ACHN (cell line): ENCODE data around the gene ARHGEF10L.

Experiments used
- DNase-seq: peaks from one replicate; pipeline ENCODE4 v3.0.0-alpha.2; 2015
- in situ Hi-C: cut with HindIII; loops from 2 replicates; pipeline ENCODE4 v1.10.0; 2017; ENCODE audit warnings: low sequenced_read_pairs, low pct_ligation_motif_present, low pct_unique_long_range_greater_than_20kb

The ARHGEF10L gene

DNA sequence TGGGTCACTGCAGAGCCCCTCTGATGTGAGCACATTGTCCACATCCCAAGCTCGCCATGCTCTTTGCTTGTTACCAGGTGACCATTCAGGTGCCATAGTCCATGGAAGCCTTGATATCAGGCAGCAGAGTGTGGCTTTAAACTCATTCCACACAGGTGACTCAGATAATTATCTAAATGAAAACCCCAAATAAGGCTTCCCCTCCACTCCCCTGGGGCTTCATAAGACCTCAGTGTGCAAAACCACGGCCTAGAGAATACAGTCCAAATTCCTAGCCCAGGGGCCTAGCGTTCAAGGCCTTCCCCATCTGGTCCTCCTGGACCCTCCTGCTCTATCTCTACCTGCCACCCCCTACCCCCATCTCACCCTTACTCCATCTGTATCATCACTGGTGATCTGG lies 97.1 kb downstream of the ARHGEF10L start:
- in situ Hi-C loops, result no loop called here
- DNase-seq, result no peak

DNA sequence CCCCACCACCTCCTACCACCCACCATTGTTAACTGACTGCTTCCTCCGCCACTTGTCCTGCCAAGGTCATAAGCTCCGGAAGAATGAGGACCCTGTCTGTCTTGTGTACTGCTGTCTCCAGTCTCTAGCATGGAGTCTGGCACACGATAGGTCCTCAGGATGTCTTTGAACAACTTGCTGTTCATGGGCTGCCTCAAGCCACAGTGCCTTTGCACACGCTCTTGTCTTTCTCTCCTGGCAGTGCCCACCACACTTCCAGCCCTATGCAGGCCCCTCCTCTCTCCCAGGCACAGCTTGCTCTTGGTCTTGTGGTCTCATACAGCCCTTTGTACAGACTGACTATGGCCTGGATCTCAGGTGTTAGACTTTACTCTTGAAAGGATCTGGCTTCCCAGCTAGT lies 97.6 kb downstream of the ARHGEF10L start:
- in situ Hi-C loops, result no loop called here
- no peak for DNase-seq

DNA sequence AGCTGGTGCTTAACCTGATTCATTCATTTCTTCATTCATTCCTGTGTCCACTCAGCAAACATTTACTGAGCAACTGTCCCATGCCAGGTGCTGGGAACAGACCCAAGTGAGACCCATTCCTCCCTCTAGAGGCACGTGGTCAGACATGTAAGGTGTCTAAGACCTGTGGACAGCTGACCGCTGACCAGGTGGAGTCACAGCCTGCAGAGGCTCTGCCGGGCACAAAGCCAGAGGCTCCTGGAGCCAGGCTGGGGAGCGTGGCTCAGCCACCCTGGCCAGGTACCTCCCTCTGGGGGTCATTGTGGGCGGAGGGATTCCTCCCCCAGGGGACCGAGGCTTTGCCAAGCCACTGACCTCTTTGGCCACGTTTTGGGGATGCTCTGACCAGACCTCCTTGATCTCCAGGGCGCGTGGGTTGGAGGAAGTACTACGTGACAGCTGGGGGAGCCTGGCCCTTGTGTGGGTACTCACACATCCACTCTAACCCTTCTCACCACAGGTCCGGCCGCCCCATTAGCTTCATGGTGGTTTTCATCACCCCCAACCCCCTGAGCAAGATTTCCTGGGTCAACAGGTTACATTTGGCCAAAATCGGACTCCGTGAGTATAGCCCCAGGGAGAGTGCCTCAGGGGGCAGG lies 100.3 kb downstream of the ARHGEF10L start:
- in situ Hi-C loops, result no loop called here
- no peak for DNase-seq

DNA sequence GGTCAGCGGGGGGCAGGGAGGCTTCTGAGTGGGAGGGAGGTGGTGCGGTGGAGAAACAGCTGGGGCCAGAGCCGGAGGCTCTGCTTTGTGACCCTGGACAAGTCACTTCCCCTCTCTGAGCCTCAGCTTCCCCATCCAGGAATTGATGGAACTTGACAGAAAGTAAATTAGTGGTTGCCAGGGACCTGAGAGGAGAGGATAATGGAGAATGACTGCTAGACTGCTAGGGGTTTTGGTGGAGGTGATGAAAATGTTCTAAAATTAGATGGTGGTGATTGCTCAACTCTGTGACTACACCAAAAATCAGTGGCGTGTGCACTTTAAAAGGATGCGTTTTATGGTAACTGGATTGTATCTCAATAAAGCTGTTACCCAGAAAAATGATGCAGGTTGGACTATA lies 100.9 kb downstream of the ARHGEF10L start:
- in situ Hi-C loops, result no loop called here
- no peak for DNase-seq

DNA sequence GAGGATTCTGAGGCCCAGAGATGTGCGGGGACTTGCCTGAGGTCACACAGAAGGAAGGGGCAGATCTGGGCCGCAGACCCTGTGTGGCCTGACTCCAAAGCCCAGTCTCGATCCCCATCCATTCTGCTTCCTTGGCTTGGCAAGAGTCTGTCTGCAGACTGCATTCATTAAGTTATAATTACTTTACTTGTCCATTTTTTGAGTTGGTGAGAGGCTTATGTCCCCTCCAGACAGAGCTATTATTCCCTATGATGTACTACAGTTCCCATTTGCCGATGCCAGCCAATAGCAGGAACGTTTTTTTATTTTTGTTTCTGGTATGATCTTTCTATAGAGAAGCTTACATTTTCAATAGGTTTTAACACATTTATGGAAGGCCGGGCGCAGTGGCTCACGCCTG lies 101.5 kb downstream of the ARHGEF10L start:
- in situ Hi-C loops, result no loop called here

DNA sequence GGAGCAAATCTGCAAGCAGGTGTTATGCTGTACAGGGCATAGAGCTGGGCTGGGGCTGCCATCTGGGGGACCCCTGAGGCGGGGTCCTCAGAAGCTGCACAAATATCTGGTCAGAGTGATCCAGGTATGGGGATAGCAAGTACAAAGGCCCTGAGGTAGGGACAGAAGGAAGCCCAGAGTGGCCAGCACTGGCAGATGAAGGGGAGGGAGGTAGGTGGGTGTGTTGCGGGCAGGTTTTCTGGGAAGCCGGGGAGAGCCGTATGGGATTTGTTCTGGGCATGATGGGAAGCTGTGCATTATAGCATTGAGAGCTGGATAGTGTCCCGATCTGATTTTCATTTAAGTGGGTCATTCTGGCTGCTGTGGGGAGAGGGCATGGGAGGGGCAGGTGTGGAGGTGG lies 102.7 kb downstream of the ARHGEF10L start:
- in situ Hi-C loops, result no loop called here
- DNase-seq, result no peak

More for the DNA sequence above, 101.5 kb downstream of the ARHGEF10L start:
- DNase-seq, result no peak

DNA sequence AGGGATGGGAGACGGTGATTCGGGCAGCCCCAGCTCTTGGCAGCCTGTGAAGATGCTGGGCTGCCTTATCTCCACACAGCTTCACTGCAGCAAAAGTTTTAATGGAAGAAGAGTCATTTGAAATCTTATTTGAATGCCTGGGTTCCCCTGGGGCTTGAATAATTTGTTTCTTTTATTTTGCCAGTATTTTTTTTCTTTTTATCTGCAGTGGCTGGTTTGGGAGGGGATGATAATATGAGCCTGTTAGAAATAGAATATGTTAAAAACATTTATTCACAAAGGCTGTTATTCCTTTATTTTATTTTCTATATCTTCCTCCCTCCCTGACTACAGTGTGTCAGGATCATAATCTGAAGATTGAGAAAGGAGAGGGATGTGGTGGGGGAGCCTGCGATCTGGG lies 103.4 kb downstream of the ARHGEF10L start:
- DNase-seq, result no peak
- in situ Hi-C loops, result no loop called here

DNA sequence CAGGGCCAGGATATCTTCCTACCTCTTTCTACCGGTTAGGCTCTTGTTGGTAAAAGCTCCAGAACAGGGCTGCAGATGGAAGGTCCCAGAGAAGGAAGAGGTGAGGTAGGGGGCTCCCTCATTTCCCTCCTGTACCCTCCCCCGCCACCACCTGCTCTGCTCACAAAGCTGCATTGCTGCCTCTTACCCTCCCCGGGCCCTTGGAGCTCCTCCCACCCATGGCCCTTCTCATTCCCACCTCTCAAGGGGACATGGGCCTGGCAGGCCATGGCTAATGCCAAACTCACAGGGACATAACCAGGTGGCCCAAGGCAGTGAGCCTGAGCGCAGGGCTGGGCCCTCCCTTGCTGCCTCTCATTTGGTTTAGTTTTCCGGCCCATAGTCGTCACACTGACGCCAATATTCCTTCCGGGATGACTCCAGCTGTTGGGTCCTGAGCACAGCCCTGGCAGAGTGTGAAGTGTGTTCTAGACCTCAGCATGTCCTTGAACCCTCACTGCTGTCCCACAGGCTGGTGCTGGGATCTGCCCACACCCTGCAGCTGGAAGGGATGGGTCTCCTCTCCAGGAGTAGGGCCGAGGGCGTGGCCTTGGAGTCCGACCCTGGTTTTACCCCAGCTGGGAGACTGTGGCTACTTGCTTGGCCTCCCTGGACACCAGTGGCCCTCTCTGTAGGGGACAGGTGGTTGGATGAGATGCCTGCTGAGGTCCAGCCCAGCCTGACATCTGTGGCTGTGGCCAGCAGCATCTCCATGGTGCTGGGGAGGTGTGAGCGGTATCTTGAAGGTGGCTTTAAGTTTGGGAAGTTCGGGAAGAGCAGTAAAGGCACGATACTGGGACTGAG lies 104.6 kb downstream of the ARHGEF10L start:
- DNase-seq, result no peak
- in situ Hi-C loops, result no loop called here

DNA sequence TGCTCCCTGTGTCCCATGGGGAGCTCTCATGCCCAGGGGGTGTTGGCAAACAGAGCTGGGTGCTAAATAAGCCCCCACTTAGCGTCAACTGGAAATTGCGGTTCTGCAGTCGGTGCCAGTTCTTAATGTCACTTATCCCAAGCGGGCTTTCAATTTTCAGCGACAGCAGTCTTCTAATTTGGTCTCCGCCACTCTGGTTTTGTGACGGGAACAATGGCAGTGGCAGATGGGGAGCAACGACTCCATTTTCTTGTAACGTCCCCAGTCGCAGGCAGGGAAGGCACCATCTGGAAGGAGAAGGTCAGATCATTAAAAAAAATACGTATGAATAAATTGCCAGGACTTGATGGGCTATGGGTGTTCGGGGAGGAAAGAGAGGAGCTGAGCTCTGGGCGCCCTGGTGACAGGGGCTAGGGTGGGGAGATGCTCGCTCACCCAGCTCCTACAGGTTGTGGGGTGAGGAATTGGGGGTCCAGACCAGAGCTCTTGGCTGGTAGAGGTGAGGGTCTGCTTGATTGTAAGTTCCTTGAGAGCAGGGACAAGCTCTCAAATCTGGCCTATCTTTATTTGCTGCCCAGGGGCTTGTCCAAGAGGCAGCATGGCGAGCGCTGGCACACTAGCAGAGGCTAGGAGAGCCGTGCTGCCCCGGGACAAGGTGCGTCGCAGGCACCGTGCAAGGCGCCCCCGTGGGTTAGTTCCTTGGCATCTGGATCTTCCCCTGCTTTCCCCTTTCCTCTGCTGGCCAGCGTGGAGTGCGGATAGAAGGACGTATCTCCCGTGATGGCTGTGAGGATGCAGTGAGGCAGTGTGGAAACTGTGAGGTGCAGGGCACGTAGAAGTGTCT lies 105.8 kb downstream of the ARHGEF10L start:
- DNase-seq, result no peak

DNA sequence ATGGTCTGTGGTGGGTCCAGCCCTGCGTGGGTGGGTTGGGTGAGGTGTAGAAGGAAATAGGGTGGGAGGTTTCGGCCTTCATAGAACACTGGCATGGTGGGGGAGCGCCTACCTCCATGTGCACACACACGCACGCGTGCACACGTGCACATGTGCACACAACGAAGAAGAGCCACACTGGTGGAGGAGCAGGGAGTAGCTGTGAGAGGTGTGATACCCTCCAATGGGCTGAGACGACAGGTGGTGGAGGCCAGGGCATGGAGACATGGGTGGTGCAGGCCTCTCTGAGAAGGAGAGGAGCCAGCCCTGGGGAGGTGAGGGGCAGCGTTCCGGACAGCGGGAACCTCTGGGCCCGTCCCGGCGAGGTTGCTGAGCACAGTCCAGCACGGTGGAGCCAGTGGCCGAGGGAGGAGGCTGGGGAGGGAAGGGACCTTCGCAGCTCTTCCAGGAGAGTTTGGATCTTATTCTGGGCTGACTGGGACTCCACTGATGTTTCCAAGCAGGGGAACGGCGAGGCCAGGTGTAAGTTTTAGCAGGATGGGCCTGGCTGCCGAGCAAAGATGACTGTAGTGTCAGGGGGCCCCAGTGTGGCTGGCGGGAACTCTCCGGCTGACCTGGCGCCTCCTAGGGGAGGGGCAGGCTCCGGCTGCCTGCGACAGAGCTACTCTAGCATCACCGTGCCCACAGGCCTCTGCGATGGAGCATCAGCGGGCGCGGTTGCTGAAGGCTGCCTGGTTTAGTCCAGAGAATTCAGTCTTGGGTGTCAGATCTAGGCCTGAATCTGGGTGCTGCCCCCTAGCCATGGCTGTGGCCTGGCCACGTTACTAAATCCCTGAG lies 107.2 kb downstream of the ARHGEF10L start:
- in situ Hi-C loops, result no loop called here
- no peak for DNase-seq

More for the DNA sequence above, 105.8 kb downstream of the ARHGEF10L start:
- in situ Hi-C loops, result no loop called here

DNA sequence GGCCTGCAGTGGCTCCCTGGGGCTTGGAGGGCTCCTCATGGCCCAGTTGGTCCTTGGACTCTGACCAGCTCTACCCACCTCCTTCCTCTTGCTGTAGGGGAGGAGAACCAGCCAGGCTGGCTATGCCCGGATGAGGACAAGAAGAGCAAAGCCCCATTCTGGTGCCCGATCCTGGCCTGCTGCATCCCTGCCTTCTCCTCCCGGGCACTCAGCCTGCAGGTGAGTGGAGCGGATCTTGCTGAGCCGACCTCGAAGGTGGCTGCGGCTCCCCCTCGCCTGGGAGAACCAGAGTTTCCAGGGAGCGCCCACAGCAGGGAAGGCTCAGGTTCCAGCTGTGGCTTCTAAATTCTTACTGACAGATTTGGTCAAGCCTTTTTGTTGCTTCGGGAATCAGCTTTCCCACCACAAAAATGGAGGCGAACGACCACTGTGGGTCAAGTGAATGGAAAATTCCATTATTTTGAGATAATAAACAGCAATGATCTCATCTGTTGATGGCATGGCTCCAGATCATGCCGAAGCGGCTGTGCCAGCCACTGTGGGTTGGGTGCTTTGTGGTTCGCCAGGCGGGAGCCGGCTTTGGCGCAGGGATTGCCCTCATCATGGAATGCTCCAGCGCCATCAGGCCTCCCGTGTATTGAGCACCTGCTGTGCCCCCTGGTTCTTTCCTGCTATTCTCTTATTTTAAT lies 109.1 kb downstream of the ARHGEF10L start:
- in situ Hi-C loops, result no loop called here
- no peak for DNase-seq

DNA sequence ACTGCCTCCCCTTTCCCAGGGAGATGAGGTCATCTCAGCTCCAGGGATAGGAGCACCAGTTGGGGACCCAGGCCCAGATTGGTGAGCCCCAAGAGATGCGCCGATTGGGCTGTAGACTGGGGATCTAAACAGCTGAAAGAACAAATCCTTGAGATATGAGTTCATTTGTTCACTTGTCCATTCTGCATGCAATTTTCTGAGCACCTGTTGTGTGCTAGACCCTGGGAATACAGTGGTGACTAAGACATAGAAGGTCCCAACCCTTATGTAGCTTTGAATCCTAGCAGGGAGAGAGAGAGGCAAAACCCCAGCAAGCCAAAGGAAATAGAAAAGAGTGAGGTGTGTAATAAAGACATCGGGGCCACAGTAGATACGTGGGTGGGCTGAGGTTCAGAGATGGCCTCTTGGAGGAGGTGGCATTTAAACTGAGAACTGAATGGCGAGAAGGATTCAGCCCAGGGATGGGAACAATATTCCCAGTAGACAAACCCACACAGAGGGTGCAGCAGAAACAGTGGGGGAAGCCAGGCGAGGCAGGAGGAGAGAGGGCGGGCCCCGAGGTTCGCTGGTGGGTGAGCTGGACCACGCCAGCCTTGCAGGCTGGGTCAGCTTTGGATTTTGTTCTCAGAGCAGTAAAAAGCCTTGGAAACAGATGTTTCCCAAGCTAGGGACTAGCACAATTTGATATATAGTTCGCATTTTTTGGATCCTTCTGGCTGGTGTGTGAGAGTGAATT lies 110.0 kb downstream of the ARHGEF10L start:
- DNase-seq, result no peak
- in situ Hi-C loops, result no loop called here

DNA sequence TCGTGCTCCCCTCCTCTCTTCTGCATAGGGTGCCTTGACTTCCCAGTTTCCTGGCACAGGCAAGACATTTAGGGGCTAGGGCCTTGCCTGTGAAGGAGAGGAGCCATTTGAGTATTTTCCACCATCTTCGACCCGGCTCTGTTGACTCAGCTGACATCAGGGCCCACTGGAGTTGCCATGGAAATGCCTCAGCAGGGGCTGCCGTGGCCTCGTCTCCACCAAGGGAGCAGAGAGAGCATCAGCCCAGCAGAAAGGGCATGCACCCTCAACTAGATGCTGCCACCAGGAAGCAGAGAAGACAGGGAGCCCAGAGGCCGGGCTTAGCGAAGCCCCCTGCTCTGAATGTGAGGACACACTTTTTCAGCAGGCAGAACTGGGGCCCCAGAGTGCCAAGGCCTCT lies 113.8 kb downstream of the ARHGEF10L start:
- in situ Hi-C loops, result no loop called here

DNA sequence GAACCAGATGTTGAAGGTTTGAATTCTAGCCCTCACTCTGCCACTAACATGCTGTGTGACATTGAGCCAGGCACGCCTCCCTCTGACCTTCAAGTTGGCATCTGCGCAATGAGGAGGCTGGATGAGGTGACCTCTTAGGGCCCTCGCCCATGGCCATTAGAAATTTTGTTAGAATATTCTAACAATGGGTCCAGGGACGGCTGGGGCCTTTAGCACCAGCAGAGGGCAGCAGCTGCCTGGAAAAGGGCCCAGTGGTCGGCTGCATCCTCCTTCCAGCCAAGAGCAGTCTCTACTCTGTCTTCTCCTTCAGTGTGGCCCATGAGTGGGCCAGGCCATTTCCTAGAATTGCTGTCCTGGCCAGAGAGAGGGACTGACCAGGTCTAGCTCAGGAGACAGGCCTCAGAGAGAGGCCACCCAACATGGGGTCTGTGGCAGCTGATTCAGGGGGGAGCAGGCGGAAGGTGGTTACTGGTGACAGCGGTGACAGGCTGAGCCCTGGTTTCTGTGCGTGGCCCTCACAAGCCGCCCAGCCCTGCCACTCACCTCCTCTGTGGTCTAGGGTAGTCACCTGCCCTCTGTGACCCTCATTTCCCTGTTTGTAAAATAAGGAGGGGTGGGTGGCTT lies 114.3 kb downstream of the ARHGEF10L start:
- in situ Hi-C loops, result no loop called here
- peak; percentile 39 for DNase-seq

More for the DNA sequence above, 113.8 kb downstream of the ARHGEF10L start:
- DNase-seq, result no peak

DNA sequence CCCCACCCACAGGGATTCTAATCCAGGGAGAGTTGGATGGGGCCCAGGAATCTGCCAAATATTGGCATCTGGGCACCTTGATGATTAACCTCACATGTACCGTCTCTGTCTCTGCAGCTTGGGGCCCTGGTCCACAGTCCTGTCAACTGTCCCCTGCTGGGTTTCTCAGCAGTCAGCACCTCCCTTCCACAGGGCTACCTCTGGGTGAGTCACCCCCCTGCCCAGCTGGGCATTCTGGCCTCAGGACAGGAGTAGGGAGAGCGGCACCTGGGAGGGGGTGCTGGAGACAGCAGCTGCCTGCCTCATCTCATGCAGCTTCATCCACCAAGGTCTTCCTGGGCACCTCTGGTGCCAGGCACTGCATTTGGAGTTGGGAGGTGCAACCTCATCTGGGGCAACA lies 115.0 kb downstream of the ARHGEF10L start:
- in situ Hi-C loops, result no loop called here

DNA sequence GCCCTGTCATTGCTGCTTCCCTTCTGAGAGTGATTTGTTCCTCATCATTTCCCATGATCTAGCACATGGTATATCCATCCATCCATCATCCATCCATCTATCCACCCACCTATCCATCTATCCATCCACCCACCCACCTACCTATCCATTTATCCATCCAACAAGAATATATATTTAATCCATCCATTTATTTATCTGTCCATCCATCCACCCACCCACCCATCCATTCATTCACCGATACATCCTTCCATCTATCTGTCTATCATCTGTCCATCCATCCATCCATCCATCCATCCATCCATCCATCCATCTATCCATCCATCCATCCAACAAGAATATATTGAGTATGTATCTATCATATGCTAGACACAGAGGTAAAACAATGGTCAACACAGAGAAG lies 115.7 kb downstream of the ARHGEF10L start:
- no peak for DNase-seq
- in situ Hi-C loops, result no loop called here

More for the DNA sequence above, 115.0 kb downstream of the ARHGEF10L start:
- DNase-seq, result no peak

DNA sequence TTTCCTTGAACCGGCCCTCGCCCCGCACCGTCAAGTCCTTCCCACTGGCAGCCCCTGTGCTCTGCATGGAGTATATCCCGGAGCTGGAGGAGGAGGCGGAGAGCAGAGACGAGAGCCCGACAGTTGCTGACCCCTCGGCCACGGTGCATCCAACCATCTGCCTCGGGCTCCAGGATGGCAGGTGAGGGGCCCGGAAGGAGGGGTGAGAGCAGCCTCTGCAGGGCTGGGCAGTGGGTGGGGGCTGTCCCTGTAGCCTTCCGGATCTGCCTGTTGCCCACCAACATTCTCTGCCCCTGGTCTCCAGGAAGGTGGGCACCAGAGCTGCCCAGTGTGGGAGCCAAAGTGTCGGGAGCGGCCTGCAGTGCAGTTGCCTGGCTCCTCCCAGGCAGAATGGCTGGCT lies 116.4 kb downstream of the ARHGEF10L start:
- in situ Hi-C loops, result no loop called here
- no peak for DNase-seq
